Heart left ventricle (tissue), 13 donors: ENCODE measurements around the gene CACNB1.

Source experiments
- POLR2A ChIP-seq, 2 donors: fragments of 450-650 bp; IDR thresholded peaks; one replicate each; pipeline ENCODE4 v1.6.1; 2017; ENCODE audit warnings: antibody characterized with exemption in 2 of 2, mild to moderate bottlenecking in 2 of 2, moderate library complexity in 2 of 2
- TF ChIP-seq, protein P1 (sequence below), 12 donors: fragments of 200-600 bp; sonication (generic) in 4 of 12; IDR thresholded peaks; one replicate each; pipeline versions ENCODE4 v1.5.0 to v1.8.0; 2018 to 2022; ENCODE audit warnings: antibody characterized with exemption in 12 of 12, mild to moderate bottlenecking in 5 of 12
- donor health status: ischemic (EF 13 %, LVEDD 7.1; RV severe dilation, severe dysfunction).
- donor health status: DM: no; HTN: yes; CAD: no.
- donor health status: DM: no; HTN: no; CAD: no.
- donor health status: ischemic (EF 25% LVEDD 6.9; RV normal size, moderate dysfunction).
- donor health status: ischemic (EF 25% LVEDD 5.7; RV mildly dilated, moderate dysfunction).
- donor health status: ischemic (EF 35%, LVEDD 5.7; RV mildly dilated, moderate dysfunction).
- donor health status: nonischemic (EF 11% LVEDD 7.7; RV severe dilation, severe dysfunction).
- donor health status: DM: yes; HTN: yes; CAD: no.
- donor health status: PGD.
- donor health status: ischemic (EF 29% LVEDD 5.4; RV normal size, mild dysfunction).
- donor health status: nonischemic (EF 23%, LVEDD 6.1; RV moderate dilation, normal function).

DNA sequence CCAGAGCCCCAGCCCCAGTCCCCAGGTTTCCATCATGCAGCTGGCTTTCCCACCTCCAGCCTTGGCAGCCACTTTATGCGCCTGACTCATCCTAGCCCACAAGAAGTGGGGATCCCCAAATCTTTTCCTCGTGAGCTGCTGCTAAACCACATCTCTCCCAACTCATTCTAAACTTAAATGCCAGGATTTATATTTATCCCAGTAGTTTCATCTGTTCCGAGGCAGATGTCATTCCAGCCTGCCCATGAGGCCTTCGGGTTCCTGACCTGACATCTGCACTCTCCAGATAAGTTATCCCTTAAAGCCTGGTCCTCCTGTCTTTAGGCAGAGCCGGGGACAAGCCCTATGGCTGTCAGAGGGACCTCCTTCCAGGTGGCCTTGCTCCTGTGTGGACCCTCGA, 62.6 kb downstream of the CACNB1 start:
- no peak for TF ChIP-seq POLR2A (IDR thresholded peaks at IDR 0.05)
- TF ChIP-seq, protein P1, sequence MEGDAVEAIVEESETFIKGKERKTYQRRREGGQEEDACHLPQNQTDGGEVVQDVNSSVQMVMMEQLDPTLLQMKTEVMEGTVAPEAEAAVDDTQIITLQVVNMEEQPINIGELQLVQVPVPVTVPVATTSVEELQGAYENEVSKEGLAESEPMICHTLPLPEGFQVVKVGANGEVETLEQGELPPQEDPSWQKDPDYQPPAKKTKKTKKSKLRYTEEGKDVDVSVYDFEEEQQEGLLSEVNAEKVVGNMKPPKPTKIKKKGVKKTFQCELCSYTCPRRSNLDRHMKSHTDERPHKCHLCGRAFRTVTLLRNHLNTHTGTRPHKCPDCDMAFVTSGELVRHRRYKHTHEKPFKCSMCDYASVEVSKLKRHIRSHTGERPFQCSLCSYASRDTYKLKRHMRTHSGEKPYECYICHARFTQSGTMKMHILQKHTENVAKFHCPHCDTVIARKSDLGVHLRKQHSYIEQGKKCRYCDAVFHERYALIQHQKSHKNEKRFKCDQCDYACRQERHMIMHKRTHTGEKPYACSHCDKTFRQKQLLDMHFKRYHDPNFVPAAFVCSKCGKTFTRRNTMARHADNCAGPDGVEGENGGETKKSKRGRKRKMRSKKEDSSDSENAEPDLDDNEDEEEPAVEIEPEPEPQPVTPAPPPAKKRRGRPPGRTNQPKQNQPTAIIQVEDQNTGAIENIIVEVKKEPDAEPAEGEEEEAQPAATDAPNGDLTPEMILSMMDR (IDR thresholded peaks at IDR 0.05): no peak
